IMR-90 (cell line): Measurements from ENCODE around the gene ECHS1.

Experiments used
- CEBPB ChIP-seq: IDR thresholded peaks from 2 replicates; pipeline ENCODE4 v1.6.1; 2012; ENCODE audit warnings: low read depth, low read length, improper control_type of control experiment
- NFE2L2 ChIP-seq: fragments of 150-350 bp; IDR thresholded peaks from 2 replicates; pipeline ENCODE4 v1.6.1; 2016; ENCODE audit warnings: low read depth, mild to moderate bottlenecking, low read length
- TF ChIP-seq, protein P1 (sequence below): conservative IDR thresholded peaks from 2 replicates; pipeline ENCODE4 v1.5.1; 2012; ENCODE audit warnings: mild to moderate bottlenecking, low read depth, low read length, improper control_type of control experiment

DNA sequence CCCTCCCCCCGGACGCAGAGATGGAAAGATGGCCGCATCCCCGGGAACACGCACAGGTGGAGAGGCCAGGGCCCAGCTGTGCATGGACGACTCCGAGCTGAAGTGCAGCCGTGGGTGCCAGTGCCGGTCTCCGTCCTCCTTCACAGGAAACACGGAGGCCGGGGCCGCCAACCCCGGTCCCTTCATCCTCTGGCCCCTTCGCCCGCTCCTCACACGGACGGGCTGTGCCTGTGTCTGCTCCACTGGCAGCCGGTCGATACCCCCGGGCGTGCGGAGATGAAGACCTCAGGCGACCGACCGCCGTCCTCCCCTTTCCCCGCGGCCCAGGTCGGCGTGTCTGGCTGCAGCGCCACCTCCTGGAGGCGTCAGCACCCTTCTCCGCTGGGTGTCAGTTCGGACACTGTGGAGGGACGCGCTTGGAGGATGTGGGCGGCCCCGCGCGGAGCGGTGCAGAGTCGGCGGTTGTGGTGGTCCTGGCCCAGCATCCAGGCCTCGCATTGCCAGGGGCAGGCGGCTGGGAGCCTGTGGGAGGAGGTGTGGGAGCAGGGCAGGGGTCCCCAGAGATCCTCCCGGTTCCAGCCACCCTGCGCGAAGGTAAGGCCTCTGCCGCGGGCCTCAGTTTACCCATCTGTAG lies 54.5 kb downstream of the ECHS1 start:
- TF ChIP-seq, protein P1, sequence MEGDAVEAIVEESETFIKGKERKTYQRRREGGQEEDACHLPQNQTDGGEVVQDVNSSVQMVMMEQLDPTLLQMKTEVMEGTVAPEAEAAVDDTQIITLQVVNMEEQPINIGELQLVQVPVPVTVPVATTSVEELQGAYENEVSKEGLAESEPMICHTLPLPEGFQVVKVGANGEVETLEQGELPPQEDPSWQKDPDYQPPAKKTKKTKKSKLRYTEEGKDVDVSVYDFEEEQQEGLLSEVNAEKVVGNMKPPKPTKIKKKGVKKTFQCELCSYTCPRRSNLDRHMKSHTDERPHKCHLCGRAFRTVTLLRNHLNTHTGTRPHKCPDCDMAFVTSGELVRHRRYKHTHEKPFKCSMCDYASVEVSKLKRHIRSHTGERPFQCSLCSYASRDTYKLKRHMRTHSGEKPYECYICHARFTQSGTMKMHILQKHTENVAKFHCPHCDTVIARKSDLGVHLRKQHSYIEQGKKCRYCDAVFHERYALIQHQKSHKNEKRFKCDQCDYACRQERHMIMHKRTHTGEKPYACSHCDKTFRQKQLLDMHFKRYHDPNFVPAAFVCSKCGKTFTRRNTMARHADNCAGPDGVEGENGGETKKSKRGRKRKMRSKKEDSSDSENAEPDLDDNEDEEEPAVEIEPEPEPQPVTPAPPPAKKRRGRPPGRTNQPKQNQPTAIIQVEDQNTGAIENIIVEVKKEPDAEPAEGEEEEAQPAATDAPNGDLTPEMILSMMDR, result peak; percentile 79
- TF ChIP-seq CEBPB (no peak), NFE2L2 (no peak)
